HCT116 (cell line): ENCODE data around the gene PDE9A.

Experiments used
- CBX3 ChIP-seq: IDR thresholded peaks from 2 replicates; pipeline ENCODE4 v1.6.1; 2012; ENCODE audit warnings: low read depth
- EZH2 ChIP-seq: fragments of 200-600 bp; sonication (generic); IDR thresholded peaks from 2 replicates; pipeline ENCODE4 v1.6.1; 2017; ENCODE audit warnings: antibody characterized with exemption, mixed run types
- POLR2A ChIP-seq: IDR thresholded peaks from 2 replicates; pipeline ENCODE4 v1.7.0; 2011; ENCODE audit warnings: borderline replicate concordance; ENCODE audit not compliant: insufficient read depth, insufficient read length; ENCODE audit errors: extremely low read depth
- RAD21 ChIP-seq: IDR thresholded peaks from 2 replicates; pipeline ENCODE4 v1.6.1; 2012; ENCODE audit warnings: low read depth, mild to moderate bottlenecking
- TF ChIP-seq, protein P1 (sequence below), 3 experiments: fragments of 200-600 bp in 1 of 3; sonication (generic) in 1 of 3; IDR thresholded peaks in 2 of 3; conservative IDR thresholded peaks in 1 of 3; 2 replicates each; pipeline ENCODE4 v1.5.1; 2012 to 2017; ENCODE audit warnings: low read depth in 2 of 3, low read length in 2 of 3, antibody characterized with exemption in 1 of 3, borderline replicate concordance in 1 of 3, control low read depth in 1 of 3, mild to moderate bottlenecking in 1 of 3, mixed read lengths in 1 of 3, mixed run types in 1 of 3, moderate library complexity in 1 of 3; ENCODE audit not compliant: insufficient read depth in 1 of 3
- TF ChIP-seq, protein P2 (sequence below): IDR thresholded peaks from 2 replicates; pipeline ENCODE4 v1.6.1; 2012; ENCODE audit warnings: low read depth
- TF ChIP-seq, protein P3 (sequence below): IDR thresholded peaks from 2 replicates; pipeline ENCODE4 v1.6.1; 2011; ENCODE audit warnings: mild to moderate bottlenecking, low read length, moderate library complexity; ENCODE audit not compliant: insufficient replicate concordance; ENCODE audit errors: extremely low read depth

DNA sequence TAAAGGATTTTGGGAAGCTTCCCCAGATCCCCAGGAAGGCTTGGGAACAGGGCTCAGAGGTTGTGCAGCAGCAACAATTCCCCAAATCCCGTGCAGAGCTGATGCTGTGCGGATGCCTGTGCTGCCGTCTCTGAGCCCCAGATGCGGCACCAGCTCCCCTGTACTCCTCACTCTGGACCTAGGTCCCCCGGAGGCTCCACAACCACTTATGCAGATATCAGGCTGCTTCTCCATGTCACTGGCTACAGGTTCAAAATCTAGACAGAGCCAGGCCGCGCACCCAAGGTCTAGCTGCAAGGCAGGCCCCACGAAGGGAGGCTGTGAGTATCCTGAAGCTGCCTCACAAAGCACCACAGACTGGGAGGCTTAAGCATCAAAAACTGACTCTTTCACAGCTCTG is 81.6 kb downstream of the PDE9A start:
- TF ChIP-seq, protein P1, sequence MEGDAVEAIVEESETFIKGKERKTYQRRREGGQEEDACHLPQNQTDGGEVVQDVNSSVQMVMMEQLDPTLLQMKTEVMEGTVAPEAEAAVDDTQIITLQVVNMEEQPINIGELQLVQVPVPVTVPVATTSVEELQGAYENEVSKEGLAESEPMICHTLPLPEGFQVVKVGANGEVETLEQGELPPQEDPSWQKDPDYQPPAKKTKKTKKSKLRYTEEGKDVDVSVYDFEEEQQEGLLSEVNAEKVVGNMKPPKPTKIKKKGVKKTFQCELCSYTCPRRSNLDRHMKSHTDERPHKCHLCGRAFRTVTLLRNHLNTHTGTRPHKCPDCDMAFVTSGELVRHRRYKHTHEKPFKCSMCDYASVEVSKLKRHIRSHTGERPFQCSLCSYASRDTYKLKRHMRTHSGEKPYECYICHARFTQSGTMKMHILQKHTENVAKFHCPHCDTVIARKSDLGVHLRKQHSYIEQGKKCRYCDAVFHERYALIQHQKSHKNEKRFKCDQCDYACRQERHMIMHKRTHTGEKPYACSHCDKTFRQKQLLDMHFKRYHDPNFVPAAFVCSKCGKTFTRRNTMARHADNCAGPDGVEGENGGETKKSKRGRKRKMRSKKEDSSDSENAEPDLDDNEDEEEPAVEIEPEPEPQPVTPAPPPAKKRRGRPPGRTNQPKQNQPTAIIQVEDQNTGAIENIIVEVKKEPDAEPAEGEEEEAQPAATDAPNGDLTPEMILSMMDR (IDR thresholded peaks at IDR 0.05 in 2 of 3, conservative IDR thresholded peaks at IDR 0.05 in 1 of 3; ENCODE audit: borderline replicate concordance in 1 of 3, insufficient read depth in 1 of 3, low read depth in 2 of 3, low read length in 2 of 3), result no peak
- TF ChIP-seq POLR2A, result no peak
- TF ChIP-seq RAD21, result no peak
- TF ChIP-seq CBX3, result no peak
- TF ChIP-seq, protein P2, sequence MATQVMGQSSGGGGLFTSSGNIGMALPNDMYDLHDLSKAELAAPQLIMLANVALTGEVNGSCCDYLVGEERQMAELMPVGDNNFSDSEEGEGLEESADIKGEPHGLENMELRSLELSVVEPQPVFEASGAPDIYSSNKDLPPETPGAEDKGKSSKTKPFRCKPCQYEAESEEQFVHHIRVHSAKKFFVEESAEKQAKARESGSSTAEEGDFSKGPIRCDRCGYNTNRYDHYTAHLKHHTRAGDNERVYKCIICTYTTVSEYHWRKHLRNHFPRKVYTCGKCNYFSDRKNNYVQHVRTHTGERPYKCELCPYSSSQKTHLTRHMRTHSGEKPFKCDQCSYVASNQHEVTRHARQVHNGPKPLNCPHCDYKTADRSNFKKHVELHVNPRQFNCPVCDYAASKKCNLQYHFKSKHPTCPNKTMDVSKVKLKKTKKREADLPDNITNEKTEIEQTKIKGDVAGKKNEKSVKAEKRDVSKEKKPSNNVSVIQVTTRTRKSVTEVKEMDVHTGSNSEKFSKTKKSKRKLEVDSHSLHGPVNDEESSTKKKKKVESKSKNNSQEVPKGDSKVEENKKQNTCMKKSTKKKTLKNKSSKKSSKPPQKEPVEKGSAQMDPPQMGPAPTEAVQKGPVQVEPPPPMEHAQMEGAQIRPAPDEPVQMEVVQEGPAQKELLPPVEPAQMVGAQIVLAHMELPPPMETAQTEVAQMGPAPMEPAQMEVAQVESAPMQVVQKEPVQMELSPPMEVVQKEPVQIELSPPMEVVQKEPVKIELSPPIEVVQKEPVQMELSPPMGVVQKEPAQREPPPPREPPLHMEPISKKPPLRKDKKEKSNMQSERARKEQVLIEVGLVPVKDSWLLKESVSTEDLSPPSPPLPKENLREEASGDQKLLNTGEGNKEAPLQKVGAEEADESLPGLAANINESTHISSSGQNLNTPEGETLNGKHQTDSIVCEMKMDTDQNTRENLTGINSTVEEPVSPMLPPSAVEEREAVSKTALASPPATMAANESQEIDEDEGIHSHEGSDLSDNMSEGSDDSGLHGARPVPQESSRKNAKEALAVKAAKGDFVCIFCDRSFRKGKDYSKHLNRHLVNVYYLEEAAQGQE, result no peak
- TF ChIP-seq, protein P3, sequence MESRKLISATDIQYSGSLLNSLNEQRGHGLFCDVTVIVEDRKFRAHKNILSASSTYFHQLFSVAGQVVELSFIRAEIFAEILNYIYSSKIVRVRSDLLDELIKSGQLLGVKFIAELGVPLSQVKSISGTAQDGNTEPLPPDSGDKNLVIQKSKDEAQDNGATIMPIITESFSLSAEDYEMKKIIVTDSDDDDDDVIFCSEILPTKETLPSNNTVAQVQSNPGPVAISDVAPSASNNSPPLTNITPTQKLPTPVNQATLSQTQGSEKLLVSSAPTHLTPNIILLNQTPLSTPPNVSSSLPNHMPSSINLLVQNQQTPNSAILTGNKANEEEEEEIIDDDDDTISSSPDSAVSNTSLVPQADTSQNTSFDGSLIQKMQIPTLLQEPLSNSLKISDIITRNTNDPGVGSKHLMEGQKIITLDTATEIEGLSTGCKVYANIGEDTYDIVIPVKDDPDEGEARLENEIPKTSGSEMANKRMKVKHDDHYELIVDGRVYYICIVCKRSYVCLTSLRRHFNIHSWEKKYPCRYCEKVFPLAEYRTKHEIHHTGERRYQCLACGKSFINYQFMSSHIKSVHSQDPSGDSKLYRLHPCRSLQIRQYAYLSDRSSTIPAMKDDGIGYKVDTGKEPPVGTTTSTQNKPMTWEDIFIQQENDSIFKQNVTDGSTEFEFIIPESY, result no peak
- TF ChIP-seq EZH2, result no peak
